GM18505 (cell line): Measurements from ENCODE around the gene PANX1.

Source experiments
- ATAC-seq: cut with Tn5 transposase; IDR thresholded peaks from one replicate; pipeline ENCODE4 v1.9.1; 2021; ENCODE audit not compliant: unreplicated experiment
- POLR2A ChIP-seq: IDR thresholded peaks from 4 replicates; pipeline ENCODE4 v1.6.1; 2011; ENCODE audit warnings: borderline replicate concordance; ENCODE audit not compliant: insufficient read depth, insufficient read length; ENCODE audit errors: extremely low read depth

PANX1 gene

GRCh38 chr11:94194712-94195111 lies 66.1 kb downstream of the PANX1 start:
- no peak for TF ChIP-seq POLR2A
- ATAC-seq, result no peak

GRCh38 chr11:94196363-94196762 lies 67.7 kb downstream of the PANX1 start:
- no peak for TF ChIP-seq POLR2A
- no peak for ATAC-seq

- ATAC-seq, result no peak
- no peak for TF ChIP-seq POLR2A
Measured at GRCh38 chr11:94198718-94199117, 70.1 kb downstream of the PANX1 start.

- ATAC-seq, result no peak
- TF ChIP-seq POLR2A, result no peak
Measured at GRCh38 chr11:94199136-94200130, 70.8 kb downstream of the PANX1 start.

GRCh38 chr11:94201004-94201465 lies 72.4 kb downstream of the PANX1 start:
- ATAC-seq, result no peak
- TF ChIP-seq POLR2A, result no peak

- no peak for ATAC-seq
- no peak for TF ChIP-seq POLR2A
Measured at GRCh38 chr11:94203070-94203469, 74.4 kb downstream of the PANX1 start.

- ATAC-seq, result no peak
- no peak for TF ChIP-seq POLR2A
Measured at GRCh38 chr11:94211261-94211830, 82.7 kb downstream of the PANX1 start.

- TF ChIP-seq POLR2A, result no peak
- no peak for ATAC-seq
Measured at GRCh38 chr11:94212898-94213297, 84.3 kb downstream of the PANX1 start.

- TF ChIP-seq POLR2A, result no peak
- no peak for ATAC-seq
Measured at GRCh38 chr11:94217705-94218104, 89.1 kb downstream of the PANX1 start.

- ATAC-seq, result no peak
- no peak for TF ChIP-seq POLR2A
Measured at GRCh38 chr11:94218372-94218771, 89.7 kb downstream of the PANX1 start.

- TF ChIP-seq POLR2A, result no peak
Measured at GRCh38 chr11:94219771-94220170, 91.1 kb downstream of the PANX1 start.

GRCh38 chr11:94224078-94224477 lies 95.4 kb downstream of the PANX1 start:
- no peak for TF ChIP-seq POLR2A
- ATAC-seq, result no peak

More at GRCh38 chr11:94219771-94220170, 91.1 kb downstream of the PANX1 start:
- ATAC-seq, result no peak
